IMR-90 (cell line): ENCODE data around the gene CYB5A. TPM values are rescaled to one million over a fixed set of nuclear protein-coding genes. Genes with fewer than 3 reads are reported as not detected.

Source experiments
- ATAC-seq: fragments of 200-7000 bp; cut with Tn5 transposase; 2 replicates; pipeline ENCODE4 v1.9.1; 2020; ENCODE audit warnings: low read depth, mild to moderate bottlenecking, moderate library complexity
- BruUV-seq: library from RNA; stranded (reverse); fragments of 400-500 nt; replicated peaks from 2 replicates; lab custom pipeline; 2021; lab: Mats Ljungman, UMichigan
- CTCF ChIA-PET: fragments of 300-600 bp; formaldehyde crosslinking; extraction: SDS; loops from one replicate; lab custom pipeline; 2021; ENCODE audit warnings: antibody characterized with exemption; lab: Yijun Ruan, JAX
- POLR2A ChIA-PET: fragments of 300-600 bp; sonication (Branson Sonifier 250); formaldehyde crosslinking; loops from one replicate; lab custom pipeline; 2022; ENCODE audit warnings: antibody characterized with exemption; ENCODE audit not compliant: unreplicated experiment; lab: Charles Lee
- DNase-seq: peaks from one replicate; pipeline ENCODE4 v3.0.0; 2013
- H2AFZ ChIP-seq: replicated peaks from 2 replicates; pipeline ENCODE3; 2013; ENCODE audit warnings: low read length, mild to moderate bottlenecking; ENCODE audit not compliant: poor library complexity
- H2AK5ac ChIP-seq: 2 replicates; pipeline ENCODE4 v1.6.1; 2013; ENCODE audit warnings: low read depth, low read length, inconsistent platforms
- H2AK9ac ChIP-seq: replicated peaks from 2 replicates; pipeline ENCODE3; 2013; ENCODE audit warnings: mild to moderate bottlenecking, low read depth, low read length, moderate library complexity; ENCODE audit not compliant: poor library complexity
- H2BK120ac ChIP-seq: 2 replicates; pipeline ENCODE4 v1.6.1; 2013; ENCODE audit warnings: low read depth, low read length, inconsistent platforms
- H2BK15ac ChIP-seq: 3 replicates; pipeline ENCODE4 v1.6.1; 2013; ENCODE audit warnings: low read depth, low read length, inconsistent platforms
- H2BK20ac ChIP-seq: 2 replicates; pipeline ENCODE4 v1.6.1; 2013; ENCODE audit warnings: low read depth, mild to moderate bottlenecking, inconsistent platforms, low read length, moderate library complexity
- H2BK5ac ChIP-seq: 2 replicates; pipeline ENCODE4 v1.6.1; 2013; ENCODE audit warnings: mild to moderate bottlenecking, low read depth, low read length, inconsistent platforms; ENCODE audit not compliant: poor library complexity, severe bottlenecking
- H3K14ac ChIP-seq: replicated peaks from 2 replicates; pipeline ENCODE4 v1.6.1; 2013; ENCODE audit warnings: low read depth, low read length, inconsistent platforms
- H3K18ac ChIP-seq: 2 replicates; pipeline ENCODE4 v1.6.1; 2013; ENCODE audit warnings: low read depth, low read length, control low read depth
- H3K23ac ChIP-seq: 2 replicates; pipeline ENCODE4 v1.6.1; 2013; ENCODE audit warnings: low read depth, low read length, inconsistent platforms
- H3K27ac ChIP-seq: 2 replicates; pipeline ENCODE4 v1.5.1; 2013; ENCODE audit warnings: mild to moderate bottlenecking, control low read depth, low read length; ENCODE audit not compliant: insufficient read depth
- H3K27me3 ChIP-seq: 2 replicates; pipeline ENCODE4 v1.6.1; 2013; ENCODE audit warnings: low read length; ENCODE audit not compliant: control insufficient read depth, insufficient read depth
- H3K36me3 ChIP-seq: 2 replicates; pipeline ENCODE4 v1.6.1; 2013; ENCODE audit warnings: low read length, mixed read lengths; ENCODE audit not compliant: control insufficient read depth, insufficient read depth
- H3K4ac ChIP-seq: 2 replicates; pipeline ENCODE4 v1.6.1; 2013; ENCODE audit warnings: low read depth, low read length, inconsistent platforms
- H3K4me1 ChIP-seq: 2 replicates; pipeline ENCODE4 v1.6.1; 2013; ENCODE audit warnings: low read length, mixed read lengths; ENCODE audit not compliant: control insufficient read depth, insufficient read depth
- H3K4me2 ChIP-seq: 2 replicates; pipeline ENCODE4 v1.6.1; 2013; ENCODE audit warnings: low read depth, mild to moderate bottlenecking, control low read depth, low read length, moderate library complexity
- H3K4me3 ChIP-seq: 2 replicates; pipeline ENCODE4 v1.5.1; 2013; ENCODE audit warnings: low read depth, mild to moderate bottlenecking, control low read depth, low read length, moderate library complexity; ENCODE audit not compliant: insufficient read depth
- H3K56ac ChIP-seq: 2 replicates; pipeline ENCODE4 v1.6.1; 2013; ENCODE audit warnings: low read length, inconsistent platforms; ENCODE audit not compliant: insufficient read depth; ENCODE audit errors: extremely low read depth
- H3K79me1 ChIP-seq, 2 experiments: 2 replicates each; pipeline ENCODE4 v1.6.1; 2013; ENCODE audit warnings: low read length in 2 of 2, inconsistent platforms in 1 of 2, low read depth in 1 of 2
- H3K9ac ChIP-seq: 2 replicates; pipeline ENCODE4 v1.6.1; 2013; ENCODE audit warnings: low read depth, low read length, control low read depth
- H3K9me1 ChIP-seq: 2 replicates; pipeline ENCODE4 v1.6.1; 2013; ENCODE audit warnings: low read length, inconsistent platforms; ENCODE audit not compliant: insufficient read depth
- H3K9me3 ChIP-seq: 2 replicates; pipeline ENCODE4 v1.6.1; 2013; ENCODE audit warnings: low read length; ENCODE audit not compliant: control insufficient read depth, insufficient read depth
- H4K20me1 ChIP-seq: 2 replicates; pipeline ENCODE4 v1.6.1; 2013; ENCODE audit warnings: low read length, inconsistent platforms; ENCODE audit not compliant: insufficient read depth
- H4K5ac ChIP-seq: 2 replicates; pipeline ENCODE4 v1.6.1; 2013; ENCODE audit warnings: mild to moderate bottlenecking, low read depth, low read length, control low read depth
- H4K8ac ChIP-seq, 2 experiments: 2 replicates each; pipeline ENCODE4 v1.6.1; 2013; ENCODE audit warnings: low read depth in 2 of 2, low read length in 2 of 2, control low read depth in 1 of 2, inconsistent platforms in 1 of 2
- H4K91ac ChIP-seq: 2 replicates; pipeline ENCODE4 v1.6.1; 2013; ENCODE audit warnings: low read depth, low read length, inconsistent platforms; ENCODE audit not compliant: insufficient read depth
- CHD1 ChIP-seq: IDR thresholded peaks from 2 replicates; pipeline ENCODE4 v1.6.1; 2012; ENCODE audit warnings: low read depth, low read length, improper control_type of control experiment
- ELK1 ChIP-seq: fragments of 150-350 bp; IDR thresholded peaks from 2 replicates; pipeline ENCODE4 v1.6.1; 2016; ENCODE audit warnings: low read depth, mild to moderate bottlenecking, low read length, moderate library complexity, borderline replicate concordance
- FOS ChIP-seq: fragments of 150-350 bp; IDR thresholded peaks from 2 replicates; pipeline ENCODE4 v1.6.1; 2016; ENCODE audit warnings: low read depth, low read length
- MAFK ChIP-seq: IDR thresholded peaks from 2 replicates; pipeline ENCODE4 v1.6.1; 2012; ENCODE audit warnings: low read depth, low read length, improper control_type of control experiment
- MAZ ChIP-seq: IDR thresholded peaks from 2 replicates; pipeline ENCODE4 v1.6.1; 2012; ENCODE audit warnings: low read depth, mild to moderate bottlenecking, low read length, improper control_type of control experiment, moderate library complexity, borderline replicate concordance
- MXI1 ChIP-seq: IDR thresholded peaks from 2 replicates; pipeline ENCODE4 v1.6.1; 2012; ENCODE audit warnings: low read depth, mild to moderate bottlenecking, low read length, moderate library complexity, borderline replicate concordance
- NFE2L2 ChIP-seq: fragments of 150-350 bp; IDR thresholded peaks from 2 replicates; pipeline ENCODE4 v1.6.1; 2016; ENCODE audit warnings: low read depth, mild to moderate bottlenecking, low read length
- RAD21 ChIP-seq: IDR thresholded peaks from 2 replicates; pipeline ENCODE4 v1.6.1; 2012; ENCODE audit warnings: low read length, improper control_type of control experiment
- RCOR1 ChIP-seq: IDR thresholded peaks from 2 replicates; pipeline ENCODE4 v1.6.1; 2012; ENCODE audit warnings: mild to moderate bottlenecking, low read length, improper control_type of control experiment; ENCODE audit not compliant: insufficient replicate concordance
- RFX5 ChIP-seq: IDR thresholded peaks from 2 replicates; pipeline ENCODE4 v1.8.0; 2012; ENCODE audit warnings: low read depth, mild to moderate bottlenecking, low read length, moderate library complexity
- SMC3 ChIP-seq: fragments of 150-350 bp; IDR thresholded peaks from 2 replicates; pipeline ENCODE4 v1.6.1; 2016; ENCODE audit warnings: low read depth, mild to moderate bottlenecking, antibody characterized with exemption, low read length, moderate library complexity
- WGBS, 2 experiments: methylation state at CpG; one replicate each; pipeline versions ENCODE4 v1.1.5 to v1.1.7; 2013; ENCODE audit warnings: missing lambda C conversion rate in 2 of 2; ENCODE audit not compliant: insufficient read length in 1 of 2; ENCODE audit errors: extremely low coverage in 2 of 2; 5-methylcytosine and 5-hydroxymethylcytosine counted together
- dilution Hi-C: fragments of 300-500 bp; cut with HindIII; formaldehyde crosslinking; loops from one replicate; pipeline ENCODE4 v1.14.3; 2018; ENCODE audit warnings: low sequenced_read_pairs; ENCODE audit not compliant: unreplicated experiment
- in situ Hi-C: fragments of 300-500 bp; cut with MboI; formaldehyde crosslinking; loops from 3 replicates; pipeline ENCODE4 v1.14.3; 2019; ENCODE audit warnings: low sequenced_read_pairs, inconsistent platforms, mixed read lengths
- intact Hi-C: fragments of 100-400 bp; cut with micrococcal nuclease; formaldehyde crosslinking; loops from 2 replicates; pipeline ENCODE4 v1.10.0; 2022
- polyA plus RNA-seq, 3 experiments: library from polyadenylated mRNA; depleted of rRNA; stranded (reverse); fragments of >200 nt; gene quantifications; 2 replicates each; pipeline ENCODE4 v1.2.3, GENCODE V29; 2012; ENCODE audit warnings: low replicate concordance in 1 of 3
- total RNA-seq: library from RNA; depleted of rRNA; stranded (reverse); fragments of >200 nt; gene quantifications from 2 replicates; pipeline ENCODE4 v1.2.3, GENCODE V29; 2012
- TF ChIP-seq, protein P1 (sequence below): fragments of 150-350 bp; IDR thresholded peaks from 2 replicates; pipeline ENCODE4 v1.6.1; 2017; ENCODE audit warnings: mild to moderate bottlenecking, antibody characterized with exemption, low read length, low read depth
- TF ChIP-seq, protein P2 (sequence below): conservative IDR thresholded peaks from 2 replicates; pipeline ENCODE4 v1.5.1; 2012; ENCODE audit warnings: mild to moderate bottlenecking, low read depth, low read length, improper control_type of control experiment

The CYB5A gene
- total and polyA plus RNA-seq, 2 of the 4 experiments (the other 2 are of a cell fraction): 13.4 to 47.9 TPM

DNA sequence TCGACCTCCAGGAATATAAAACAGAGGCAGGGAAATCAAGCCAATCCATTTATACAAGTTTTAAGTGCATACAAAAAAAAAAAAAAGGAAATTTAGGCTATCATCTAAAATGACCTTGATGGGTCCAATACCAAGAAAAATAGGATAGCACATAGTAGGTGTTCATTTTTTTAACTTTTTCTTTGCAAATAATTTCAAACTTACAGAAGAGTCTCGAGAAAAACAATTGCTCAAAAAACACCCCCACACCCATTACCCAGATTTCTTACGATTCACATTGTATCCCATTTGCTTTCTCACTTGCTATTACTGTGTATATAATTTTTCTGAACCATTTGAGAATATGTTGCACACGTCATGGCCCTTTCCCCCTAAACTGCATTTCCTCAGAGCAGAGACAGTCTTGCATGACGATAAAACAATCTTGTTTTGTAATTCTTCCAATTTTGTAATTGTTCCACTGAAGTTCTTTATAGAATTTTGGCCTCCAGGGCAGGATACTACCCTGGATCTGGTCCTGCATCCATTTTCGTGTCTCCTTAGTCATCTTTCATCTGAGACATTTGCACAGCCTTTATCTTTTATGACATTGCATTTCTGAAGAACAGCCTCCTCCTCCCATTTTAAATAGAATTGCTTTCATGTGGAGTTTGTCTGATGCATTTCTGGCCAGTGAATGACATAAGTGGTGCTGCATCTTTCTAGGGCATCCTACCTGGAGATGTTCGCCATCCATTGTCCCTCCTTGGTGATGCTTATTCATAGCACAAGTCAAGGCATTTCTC is 68.9 kb downstream of the CYB5A start:
- no peak overlapping the region for H4K91ac ChIP-seq
- H3K14ac ChIP-seq: no peak overlapping the region
- no peak overlapping the region for H3K27ac ChIP-seq
- no peak overlapping the region for H2BK20ac ChIP-seq
- no peak overlapping the region for H3K4me2 ChIP-seq
- H3K9me1 ChIP-seq: no peaks in the 10 kb centered on the region
- BruUV-seq: no TSS peak
- H3K23ac ChIP-seq: no peak overlapping the region
- POLR2A ChIA-PET: no interaction called here
- H2AFZ ChIP-seq: no peak overlapping the region
- ATAC-seq (no peak), DNase-seq (no peak)
- dilution Hi-C loops (no loop called here), intact Hi-C loops (no loop called here), in situ Hi-C loops (loop anchor here (25.0 kb wide), 1 partner anchor 339 kb away; no protein-coding TSS in a partner anchor)
- no peak overlapping the region for H3K4me3 ChIP-seq
- H3K9me3 ChIP-seq: no peaks in the 10 kb centered on the region
- no peak for TF ChIP-seq NFE2L2
- no peak for TF ChIP-seq RCOR1
- no peak for TF ChIP-seq SMC3
- TF ChIP-seq RFX5: no peak
- TF ChIP-seq, protein P1, sequence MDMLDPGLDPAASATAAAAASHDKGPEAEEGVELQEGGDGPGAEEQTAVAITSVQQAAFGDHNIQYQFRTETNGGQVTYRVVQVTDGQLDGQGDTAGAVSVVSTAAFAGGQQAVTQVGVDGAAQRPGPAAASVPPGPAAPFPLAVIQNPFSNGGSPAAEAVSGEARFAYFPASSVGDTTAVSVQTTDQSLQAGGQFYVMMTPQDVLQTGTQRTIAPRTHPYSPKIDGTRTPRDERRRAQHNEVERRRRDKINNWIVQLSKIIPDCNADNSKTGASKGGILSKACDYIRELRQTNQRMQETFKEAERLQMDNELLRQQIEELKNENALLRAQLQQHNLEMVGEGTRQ: no peak
- no peak for TF ChIP-seq MAZ
- TF ChIP-seq MAFK: no peak
- no peak for TF ChIP-seq FOS
- TF ChIP-seq MXI1: no peak
- TF ChIP-seq, protein P2, sequence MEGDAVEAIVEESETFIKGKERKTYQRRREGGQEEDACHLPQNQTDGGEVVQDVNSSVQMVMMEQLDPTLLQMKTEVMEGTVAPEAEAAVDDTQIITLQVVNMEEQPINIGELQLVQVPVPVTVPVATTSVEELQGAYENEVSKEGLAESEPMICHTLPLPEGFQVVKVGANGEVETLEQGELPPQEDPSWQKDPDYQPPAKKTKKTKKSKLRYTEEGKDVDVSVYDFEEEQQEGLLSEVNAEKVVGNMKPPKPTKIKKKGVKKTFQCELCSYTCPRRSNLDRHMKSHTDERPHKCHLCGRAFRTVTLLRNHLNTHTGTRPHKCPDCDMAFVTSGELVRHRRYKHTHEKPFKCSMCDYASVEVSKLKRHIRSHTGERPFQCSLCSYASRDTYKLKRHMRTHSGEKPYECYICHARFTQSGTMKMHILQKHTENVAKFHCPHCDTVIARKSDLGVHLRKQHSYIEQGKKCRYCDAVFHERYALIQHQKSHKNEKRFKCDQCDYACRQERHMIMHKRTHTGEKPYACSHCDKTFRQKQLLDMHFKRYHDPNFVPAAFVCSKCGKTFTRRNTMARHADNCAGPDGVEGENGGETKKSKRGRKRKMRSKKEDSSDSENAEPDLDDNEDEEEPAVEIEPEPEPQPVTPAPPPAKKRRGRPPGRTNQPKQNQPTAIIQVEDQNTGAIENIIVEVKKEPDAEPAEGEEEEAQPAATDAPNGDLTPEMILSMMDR: no peak
- TF ChIP-seq CHD1: no peak
- TF ChIP-seq ELK1: no peak
- TF ChIP-seq RAD21: no peak
- no peak overlapping the region for H3K56ac ChIP-seq
- no peak overlapping the region for H2BK5ac ChIP-seq
- H3K18ac ChIP-seq: no peak overlapping the region
- H3K79me1 ChIP-seq: no peaks in the 10 kb centered on the region
- no peaks in the 10 kb centered on the region; the same call in 1 of the 2 replicates for H3K4me1 ChIP-seq
- no peaks in the 10 kb centered on the region for H4K20me1 ChIP-seq
- no peak overlapping the region for H2BK120ac ChIP-seq
- no peak overlapping the region for H2AK5ac ChIP-seq
- H3K27me3 ChIP-seq: peaks cover 6% of the 10 kb centered on the region
- no peak overlapping the region for H3K9ac ChIP-seq
- 80% methylated on average over 1 of the region's 7 CpGs; no CpG with 5 or more reads in 1 of the 2 experiments for WGBS, 2 experiments
- H2BK15ac ChIP-seq: no peak overlapping the region
- CTCF ChIA-PET: no interaction called here
- H3K36me3 ChIP-seq: no peaks in the 10 kb centered on the region
- H3K4ac ChIP-seq: no peak overlapping the region
- H2AK9ac ChIP-seq: no peak overlapping the region
- H4K8ac ChIP-seq: no peak overlapping the region
- no peak overlapping the region for H4K5ac ChIP-seq
